HepG2 (cell line): ENCODE results near the gene PIGZ. TPM values are rescaled to one million over a fixed set of nuclear protein-coding genes. Genes with fewer than 3 reads are reported as not detected.

Source experiments
- GATAD1 ChIP-seq: IDR thresholded peaks from 2 replicates; pipeline ENCODE4 v1.6.1; 2016; ENCODE audit warnings: missing genetic modification reagents, missing compliant biosample characterization
- GLI4 ChIP-seq: sonication (generic); formaldehyde crosslinking; IDR thresholded peaks from 2 replicates; pipeline ENCODE4 v1.5.1; 2020; ENCODE audit warnings: missing genetic modification reagents, mild to moderate bottlenecking, moderate library complexity, borderline replicate concordance
- MEF2D ChIP-seq: sonication (generic); formaldehyde crosslinking; IDR thresholded peaks from 2 replicates; pipeline ENCODE4 v1.5.1; 2020; ENCODE audit warnings: mild to moderate bottlenecking, missing genetic modification reagents
- NFKB2 ChIP-seq: sonication (generic); formaldehyde crosslinking; IDR thresholded peaks from 2 replicates; pipeline ENCODE4 v1.4.0; 2020; ENCODE audit warnings: missing genetic modification reagents, borderline replicate concordance
- PAX8 ChIP-seq: sonication (generic); formaldehyde crosslinking; IDR thresholded peaks from 2 replicates; pipeline ENCODE4 v1.8.0; 2022; ENCODE audit warnings: mild to moderate bottlenecking, missing genetic modification reagents, borderline replicate concordance
- POGZ ChIP-seq: sonication (generic); formaldehyde crosslinking; IDR thresholded peaks from 2 replicates; pipeline ENCODE4 v1.4.0; 2020; ENCODE audit warnings: mild to moderate bottlenecking, missing genetic modification reagents
- THYN1 ChIP-seq: sonication (generic); formaldehyde crosslinking; IDR thresholded peaks from 2 replicates; pipeline ENCODE4 v1.8.1; 2023; ENCODE audit warnings: low read depth, mild to moderate bottlenecking, moderate library complexity, missing genetic modification reagents, borderline replicate concordance
- ZKSCAN8 ChIP-seq: IDR thresholded peaks from 2 replicates; pipeline ENCODE4 v1.6.1; 2016; ENCODE audit warnings: borderline replicate concordance, missing genetic modification reagents, missing compliant biosample characterization
- ZNF205 ChIP-seq: IDR thresholded peaks from 2 replicates; pipeline ENCODE4 v1.6.1; 2018; ENCODE audit warnings: missing biosample characterization, missing genetic modification reagents
- ZNF263 ChIP-seq: sonication (generic); formaldehyde crosslinking; IDR thresholded peaks from 2 replicates; pipeline ENCODE4 v1.4.0; 2020; ENCODE audit warnings: missing genetic modification reagents
- ZNF292 ChIP-seq: sonication (generic); formaldehyde crosslinking; IDR thresholded peaks from 2 replicates; pipeline ENCODE4 v1.8.1; 2022; ENCODE audit warnings: mild to moderate bottlenecking, low read depth, missing genetic modification reagents, borderline replicate concordance
- ZNF713 ChIP-seq: sonication (generic); formaldehyde crosslinking; IDR thresholded peaks from 2 replicates; pipeline ENCODE4 v1.4.0; 2020; ENCODE audit warnings: mild to moderate bottlenecking, missing genetic modification reagents
- ZNF850 ChIP-seq: sonication (generic); formaldehyde crosslinking; conservative IDR thresholded peaks from 2 replicates; pipeline ENCODE4 v1.9.0; 2021; ENCODE audit warnings: mild to moderate bottlenecking, missing genetic modification reagents
- polyA plus RNA-seq, 8 experiments: library from polyadenylated mRNA; depleted of rRNA in 3 of 8; stranded (reverse) in 7 of 8; unstranded in 1 of 8; fragments of >200 nt; fragmentation: Illumina TruSeq in 4 of 8; extraction: Trizol in 4 of 8; gene quantifications; 2 replicates each; pipeline versions ENCODE4 v1.2.1 to v1.2.3, GENCODE V29; 2011 to 2016; ENCODE audit warnings: low read depth in 4 of 8, missing spikeins in 1 of 8, mixed read lengths in 1 of 8; ENCODE audit not compliant: insufficient read depth in 1 of 8
- total RNA-seq, 5 experiments: library from RNA; depleted of rRNA; stranded (reverse); fragments of >200 nt; fragmentation: Illumina TruSeq; extraction: Trizol; gene quantifications; 2 replicates each; pipeline ENCODE4 v1.2.3, GENCODE V29; 2016; ENCODE audit warnings: low read depth in 1 of 5
- TF ChIP-seq, protein P1 (sequence below): sonication (generic); formaldehyde crosslinking; IDR thresholded peaks from 2 replicates; pipeline ENCODE4 v1.8.0; 2022; ENCODE audit warnings: missing genetic modification reagents, mild to moderate bottlenecking, borderline replicate concordance
- TF ChIP-seq, protein P2 (sequence below): IDR thresholded peaks from 2 replicates; pipeline ENCODE4 v1.6.1; 2016; ENCODE audit warnings: mild to moderate bottlenecking
- TF ChIP-seq, protein P3 (sequence below): sonication (generic); formaldehyde crosslinking; IDR thresholded peaks from 2 replicates; pipeline ENCODE4 v1.4.0; 2020; ENCODE audit warnings: missing genetic modification reagents, mild to moderate bottlenecking, borderline replicate concordance
- TF ChIP-seq, protein P4 (sequence below): IDR thresholded peaks from 2 replicates; pipeline ENCODE4 v1.6.1; 2012; ENCODE audit warnings: inconsistent platforms
- TF ChIP-seq, protein P5 (sequence below): sonication (generic); formaldehyde crosslinking; IDR thresholded peaks from 2 replicates; pipeline ENCODE4 v1.5.1; 2020; ENCODE audit warnings: mild to moderate bottlenecking, missing genetic modification reagents, moderate library complexity

PIGZ gene
- total and polyA plus RNA-seq, 2 of the 13 experiments (the other 11 are each of a cell fraction or from before 2014, with no cell fraction given): 4.7 to 60.5 TPM

DNA sequence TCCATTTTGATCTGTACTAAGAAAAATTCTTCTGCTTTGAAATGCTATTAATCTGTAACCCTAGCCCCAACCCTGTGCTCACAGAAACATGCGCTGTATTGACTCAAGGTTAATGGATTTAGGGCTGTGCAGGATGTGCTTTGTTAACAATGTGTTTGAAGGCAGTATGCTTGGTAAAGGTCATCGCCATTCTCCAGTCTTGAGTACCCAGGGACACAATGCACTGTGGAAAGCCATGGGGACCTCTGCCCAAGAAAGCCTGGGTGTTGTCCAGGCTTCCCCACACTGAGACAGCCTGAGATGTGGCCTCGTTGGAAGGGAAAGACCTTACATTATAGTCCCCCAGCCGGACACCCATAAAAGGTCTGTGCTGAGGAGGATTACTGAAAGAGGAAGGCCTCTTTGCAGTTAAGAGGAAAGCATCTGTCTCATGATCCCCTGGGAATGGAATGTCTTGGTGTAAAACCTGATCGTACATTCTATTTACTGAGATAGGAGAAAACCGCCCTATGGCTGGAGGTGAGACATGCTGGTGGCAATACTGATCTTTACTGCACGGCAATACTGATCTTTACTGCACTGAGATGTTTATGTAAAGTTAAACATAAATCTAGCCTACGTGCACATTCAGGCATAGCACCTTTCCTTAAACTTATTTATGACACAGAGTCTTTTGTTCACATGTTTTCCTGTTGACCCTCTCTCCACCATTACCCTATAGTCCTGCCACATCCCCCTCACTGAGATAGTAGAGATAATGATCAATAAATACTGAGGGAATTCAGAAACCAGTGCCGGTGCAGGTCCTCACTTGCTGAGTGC, 6.3 kb downstream of the PIGZ start (continued):
- TF ChIP-seq, protein P1, sequence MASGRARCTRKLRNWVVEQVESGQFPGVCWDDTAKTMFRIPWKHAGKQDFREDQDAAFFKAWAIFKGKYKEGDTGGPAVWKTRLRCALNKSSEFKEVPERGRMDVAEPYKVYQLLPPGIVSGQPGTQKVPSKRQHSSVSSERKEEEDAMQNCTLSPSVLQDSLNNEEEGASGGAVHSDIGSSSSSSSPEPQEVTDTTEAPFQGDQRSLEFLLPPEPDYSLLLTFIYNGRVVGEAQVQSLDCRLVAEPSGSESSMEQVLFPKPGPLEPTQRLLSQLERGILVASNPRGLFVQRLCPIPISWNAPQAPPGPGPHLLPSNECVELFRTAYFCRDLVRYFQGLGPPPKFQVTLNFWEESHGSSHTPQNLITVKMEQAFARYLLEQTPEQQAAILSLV (CRISPR knock-in tag): no peak
- TF ChIP-seq ZNF263 (CRISPR knock-in tag): no peak
- TF ChIP-seq, protein P2, sequence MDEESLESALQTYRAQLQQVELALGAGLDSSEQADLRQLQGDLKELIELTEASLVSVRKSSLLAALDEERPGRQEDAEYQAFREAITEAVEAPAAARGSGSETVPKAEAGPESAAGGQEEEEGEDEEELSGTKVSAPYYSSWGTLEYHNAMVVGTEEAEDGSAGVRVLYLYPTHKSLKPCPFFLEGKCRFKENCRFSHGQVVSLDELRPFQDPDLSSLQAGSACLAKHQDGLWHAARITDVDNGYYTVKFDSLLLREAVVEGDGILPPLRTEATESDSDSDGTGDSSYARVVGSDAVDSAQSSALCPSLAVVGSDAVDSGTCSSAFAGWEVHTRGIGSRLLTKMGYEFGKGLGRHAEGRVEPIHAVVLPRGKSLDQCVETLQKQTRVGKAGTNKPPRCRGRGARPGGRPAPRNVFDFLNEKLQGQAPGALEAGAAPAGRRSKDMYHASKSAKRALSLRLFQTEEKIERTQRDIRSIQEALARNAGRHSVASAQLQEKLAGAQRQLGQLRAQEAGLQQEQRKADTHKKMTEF: 0 out of 2 replicates have a peak, but pooled peaks have one; percentile 63
- TF ChIP-seq, protein P3, sequence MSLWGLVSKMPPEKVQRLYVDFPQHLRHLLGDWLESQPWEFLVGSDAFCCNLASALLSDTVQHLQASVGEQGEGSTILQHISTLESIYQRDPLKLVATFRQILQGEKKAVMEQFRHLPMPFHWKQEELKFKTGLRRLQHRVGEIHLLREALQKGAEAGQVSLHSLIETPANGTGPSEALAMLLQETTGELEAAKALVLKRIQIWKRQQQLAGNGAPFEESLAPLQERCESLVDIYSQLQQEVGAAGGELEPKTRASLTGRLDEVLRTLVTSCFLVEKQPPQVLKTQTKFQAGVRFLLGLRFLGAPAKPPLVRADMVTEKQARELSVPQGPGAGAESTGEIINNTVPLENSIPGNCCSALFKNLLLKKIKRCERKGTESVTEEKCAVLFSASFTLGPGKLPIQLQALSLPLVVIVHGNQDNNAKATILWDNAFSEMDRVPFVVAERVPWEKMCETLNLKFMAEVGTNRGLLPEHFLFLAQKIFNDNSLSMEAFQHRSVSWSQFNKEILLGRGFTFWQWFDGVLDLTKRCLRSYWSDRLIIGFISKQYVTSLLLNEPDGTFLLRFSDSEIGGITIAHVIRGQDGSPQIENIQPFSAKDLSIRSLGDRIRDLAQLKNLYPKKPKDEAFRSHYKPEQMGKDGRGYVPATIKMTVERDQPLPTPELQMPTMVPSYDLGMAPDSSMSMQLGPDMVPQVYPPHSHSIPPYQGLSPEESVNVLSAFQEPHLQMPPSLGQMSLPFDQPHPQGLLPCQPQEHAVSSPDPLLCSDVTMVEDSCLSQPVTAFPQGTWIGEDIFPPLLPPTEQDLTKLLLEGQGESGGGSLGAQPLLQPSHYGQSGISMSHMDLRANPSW (CRISPR knock-in tag): no peak; the same call in 1 of the 2 replicates
- 0 out of 2 replicates have a peak, but pooled peaks have one; percentile 25 for TF ChIP-seq POGZ (CRISPR knock-in tag)
- TF ChIP-seq ZNF850 (CRISPR knock-in tag): 0 out of 2 replicates have a peak, but pooled peaks have one; percentile 10
- TF ChIP-seq THYN1 (CRISPR knock-in tag): no peak
- TF ChIP-seq GLI4 (CRISPR knock-in tag): no peak
- TF ChIP-seq ZKSCAN8 (CRISPR knock-in tag): peak; percentile 20; the same call in 1 of the 2 replicates
- 0 out of 2 replicates have a peak, but pooled peaks have one; percentile 49 for TF ChIP-seq GATAD1 (CRISPR knock-in tag)
- no peak for TF ChIP-seq PAX8 (CRISPR knock-in tag)
- peak; percentile 47; the same call in 1 of the 2 replicates for TF ChIP-seq ZNF292 (CRISPR knock-in tag)
- TF ChIP-seq, protein P4, sequence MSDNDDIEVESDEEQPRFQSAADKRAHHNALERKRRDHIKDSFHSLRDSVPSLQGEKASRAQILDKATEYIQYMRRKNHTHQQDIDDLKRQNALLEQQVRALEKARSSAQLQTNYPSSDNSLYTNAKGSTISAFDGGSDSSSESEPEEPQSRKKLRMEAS: peak; percentile 75
- TF ChIP-seq NFKB2 (CRISPR knock-in tag): no peak
- TF ChIP-seq ZNF713 (CRISPR knock-in tag): 0 out of 2 replicates have a peak, but pooled peaks have one; percentile 46
- TF ChIP-seq ZNF205 (CRISPR knock-in tag): peak; percentile 24; the same call in 1 of the 2 replicates
- peak; percentile 88 for TF ChIP-seq MEF2D (CRISPR knock-in tag)
- TF ChIP-seq, protein P5, sequence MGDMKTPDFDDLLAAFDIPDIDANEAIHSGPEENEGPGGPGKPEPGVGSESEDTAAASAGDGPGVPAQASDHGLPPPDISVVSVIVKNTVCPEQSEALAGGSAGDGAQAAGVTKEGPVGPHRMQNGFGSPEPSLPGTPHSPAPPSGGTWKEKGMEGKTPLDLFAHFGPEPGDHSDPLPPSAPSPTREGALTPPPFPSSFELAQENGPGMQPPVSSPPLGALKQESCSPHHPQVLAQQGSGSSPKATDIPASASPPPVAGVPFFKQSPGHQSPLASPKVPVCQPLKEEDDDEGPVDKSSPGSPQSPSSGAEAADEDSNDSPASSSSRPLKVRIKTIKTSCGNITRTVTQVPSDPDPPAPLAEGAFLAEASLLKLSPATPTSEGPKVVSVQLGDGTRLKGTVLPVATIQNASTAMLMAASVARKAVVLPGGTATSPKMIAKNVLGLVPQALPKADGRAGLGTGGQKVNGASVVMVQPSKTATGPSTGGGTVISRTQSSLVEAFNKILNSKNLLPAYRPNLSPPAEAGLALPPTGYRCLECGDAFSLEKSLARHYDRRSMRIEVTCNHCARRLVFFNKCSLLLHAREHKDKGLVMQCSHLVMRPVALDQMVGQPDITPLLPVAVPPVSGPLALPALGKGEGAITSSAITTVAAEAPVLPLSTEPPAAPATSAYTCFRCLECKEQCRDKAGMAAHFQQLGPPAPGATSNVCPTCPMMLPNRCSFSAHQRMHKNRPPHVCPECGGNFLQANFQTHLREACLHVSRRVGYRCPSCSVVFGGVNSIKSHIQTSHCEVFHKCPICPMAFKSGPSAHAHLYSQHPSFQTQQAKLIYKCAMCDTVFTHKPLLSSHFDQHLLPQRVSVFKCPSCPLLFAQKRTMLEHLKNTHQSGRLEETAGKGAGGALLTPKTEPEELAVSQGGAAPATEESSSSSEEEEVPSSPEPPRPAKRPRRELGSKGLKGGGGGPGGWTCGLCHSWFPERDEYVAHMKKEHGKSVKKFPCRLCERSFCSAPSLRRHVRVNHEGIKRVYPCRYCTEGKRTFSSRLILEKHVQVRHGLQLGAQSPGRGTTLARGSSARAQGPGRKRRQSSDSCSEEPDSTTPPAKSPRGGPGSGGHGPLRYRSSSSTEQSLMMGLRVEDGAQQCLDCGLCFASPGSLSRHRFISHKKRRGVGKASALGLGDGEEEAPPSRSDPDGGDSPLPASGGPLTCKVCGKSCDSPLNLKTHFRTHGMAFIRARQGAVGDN (CRISPR knock-in tag): peak; percentile 51; the same call in 1 of the 2 replicates
